Stimulated activated CD4-positive, alpha-beta T cell treated with anti-CD3 and anti-CD28 coated beads, Interleukin-1b, Interleukin-23, amount 100 ng/mL, for 24 hours (primary cell): Measurements from ENCODE around the gene CPLANE1.

ENCODE experiments used
- DNase-seq, 4 experiments: peaks; one replicate each; pipeline ENCODE4 v3.0.0-alpha.2; 2020; ENCODE audit warnings: low read depth in 4 of 4, low spot score in 1 of 4

CPLANE1 gene

DNA sequence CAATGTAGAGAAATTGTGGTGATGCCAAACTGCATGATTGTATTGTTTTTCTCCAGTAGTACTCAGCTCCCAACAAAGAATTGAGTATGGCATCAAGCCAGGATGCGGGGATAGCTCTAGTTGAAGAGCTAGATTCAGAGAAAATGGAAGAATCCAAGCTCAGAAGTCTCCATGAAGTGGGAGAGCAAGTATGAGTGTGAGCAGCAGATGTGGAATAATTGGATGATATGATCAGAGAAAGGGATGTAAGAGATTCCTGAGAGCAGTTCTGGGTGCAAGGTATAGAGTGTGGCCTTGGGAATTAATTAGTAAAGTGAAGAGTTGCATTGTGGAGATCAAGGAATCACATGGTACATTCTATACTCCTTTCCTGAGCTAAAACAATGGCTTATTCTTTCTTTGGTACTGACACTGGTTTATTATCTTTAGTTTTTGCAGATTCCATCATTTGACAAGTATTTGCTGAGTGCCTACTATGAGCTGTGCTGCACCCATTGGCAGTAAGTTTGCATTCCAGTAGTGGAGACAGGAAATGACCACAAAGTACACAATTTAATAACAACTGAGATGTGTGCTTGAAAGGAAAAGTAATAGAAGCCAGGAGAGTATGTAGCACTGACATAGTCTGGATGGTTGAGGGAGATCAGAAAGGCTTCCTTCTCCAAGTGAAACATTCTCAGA, 177.1 kb downstream of the CPLANE1 start:
- no peak for DNase-seq

DNA sequence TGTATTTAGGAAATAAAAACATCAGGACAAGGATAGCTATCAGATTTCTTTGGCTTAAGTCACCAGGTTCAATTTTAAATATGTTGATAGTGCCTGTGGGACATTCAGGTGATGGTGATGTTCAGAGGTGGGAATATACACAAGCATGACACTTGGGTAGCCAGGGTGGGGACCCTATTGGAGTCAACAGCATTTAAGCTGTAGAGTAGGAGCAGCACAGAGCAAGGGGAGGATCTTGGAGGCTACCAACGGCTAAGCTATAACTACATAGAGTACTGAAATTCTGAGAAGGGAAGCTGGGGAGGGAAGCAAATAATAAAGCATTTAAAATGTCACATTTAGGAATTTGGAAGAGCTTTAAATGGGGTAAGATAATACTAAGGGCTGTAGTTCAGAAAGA, 177.7 kb downstream of the CPLANE1 start:
- DNase-seq = no peak

DNA sequence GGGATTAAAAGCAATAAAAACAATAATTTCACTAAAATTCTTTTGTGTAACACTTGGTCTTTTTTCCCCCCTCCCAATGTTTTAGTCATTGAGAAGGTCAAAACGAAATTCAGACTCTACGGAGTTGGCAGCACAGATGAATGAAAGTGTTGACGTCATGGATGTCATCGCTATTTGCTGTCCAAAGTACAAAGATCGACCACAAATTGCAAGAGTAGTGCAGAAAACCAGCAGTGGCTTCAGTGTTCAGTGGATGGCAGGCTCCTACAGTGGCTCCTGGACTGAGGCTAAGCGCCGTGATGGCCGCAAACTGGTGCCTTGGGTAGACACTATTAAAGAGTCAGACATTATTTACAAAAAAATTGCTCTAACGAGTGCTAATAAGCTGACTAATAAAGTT, 184.7 kb downstream of the CPLANE1 start:
- DNase-seq = no peak

DNA sequence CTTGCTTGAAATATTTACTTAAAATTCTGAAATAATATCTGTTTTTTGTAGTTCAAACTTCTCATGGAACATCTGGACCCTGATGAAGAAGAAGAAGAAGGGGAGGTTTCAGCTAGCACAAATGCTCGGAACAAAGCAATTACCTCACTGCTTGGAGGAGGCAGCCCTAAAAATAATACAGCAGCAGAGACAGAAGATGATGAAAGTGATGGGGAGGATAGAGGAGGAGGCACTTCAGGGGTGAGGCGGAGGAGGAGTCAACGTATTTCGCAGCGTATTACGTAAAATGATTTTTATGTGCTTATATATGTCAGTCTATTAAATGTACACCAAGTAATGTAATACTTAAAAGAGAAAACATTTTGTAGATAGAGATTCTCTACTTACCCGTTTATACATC, 185.4 kb downstream of the CPLANE1 start:
- no peak for DNase-seq

DNA sequence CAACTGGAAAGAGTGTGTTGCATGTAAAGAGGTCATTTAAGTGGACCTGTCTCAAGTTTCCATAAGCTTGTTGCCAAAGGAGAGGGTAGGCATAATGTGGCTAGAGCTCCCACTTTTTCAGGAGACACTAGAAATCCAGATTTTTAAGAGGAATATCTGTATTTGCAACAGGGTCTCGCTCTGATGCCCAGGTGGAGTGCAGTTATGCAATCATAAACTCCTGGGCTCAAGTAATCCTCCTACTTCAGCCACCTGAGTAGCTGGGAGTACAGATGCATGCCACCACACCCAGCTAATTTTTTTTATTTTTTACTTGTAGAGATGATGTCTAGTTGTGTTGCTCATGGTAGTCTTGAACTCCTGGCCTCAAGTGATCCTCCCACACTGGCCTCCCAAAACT, 189.1 kb downstream of the CPLANE1 start:
- DNase-seq = no peak

DNA sequence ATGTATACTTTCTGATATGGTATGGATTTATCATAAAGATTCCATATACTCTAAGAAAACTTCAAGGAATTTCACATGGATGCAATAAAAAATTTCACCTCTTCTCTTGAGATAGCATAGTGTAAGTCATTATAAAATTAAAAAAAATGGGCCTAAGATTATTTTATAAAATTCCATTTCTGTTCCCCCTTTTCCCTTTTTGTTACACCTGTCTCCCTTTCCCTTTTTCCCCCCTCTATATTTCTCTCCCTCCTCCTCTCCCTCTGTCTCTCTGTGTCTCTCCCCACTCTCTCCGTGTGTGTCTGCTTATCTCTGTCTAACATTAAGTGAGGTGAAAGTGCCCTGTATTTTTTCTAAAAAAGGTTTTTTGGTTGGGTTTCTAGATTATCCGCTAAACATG, 192.4 kb downstream of the CPLANE1 start:
- no peak for DNase-seq
